Stimulated activated naive CD8-positive, alpha-beta T cell treated with anti-CD3 and anti-CD28 coated beads, Interleukin-15, amount 100 ng/mL, for 72 hours (primary cell): ENCODE results near the gene SRP54.

Source experiments
- ATAC-seq: fragments of 150-1000 bp; cut with Tn5 transposase; 2 replicates; pipeline ENCODE4 v1.10.0; 2021; ENCODE audit warnings: mild to moderate bottlenecking, moderate library complexity
- DNase-seq, 2 donors: peaks; one replicate each; pipeline ENCODE4 v3.0.0; 2021 to 2022
- H3K27ac Mint-ChIP-seq, 2 donors: one replicate each; pipeline ENCODE4 v1.8.0; 2022; ENCODE audit warnings: mild to moderate bottlenecking in 2 of 2, mixed read lengths in 2 of 2, moderate library complexity in 2 of 2
- H3K27me3 Mint-ChIP-seq: one replicate; pipeline ENCODE4 v1.8.0; 2022; ENCODE audit warnings: mixed read lengths
- H3K4me1 Mint-ChIP-seq: one replicate; pipeline ENCODE4 v1.8.0; 2022; ENCODE audit warnings: mild to moderate bottlenecking, mixed read lengths
- H3K4me3 Mint-ChIP-seq, 2 donors: one replicate each; pipeline ENCODE4 v1.8.0; 2022; ENCODE audit warnings: mild to moderate bottlenecking in 2 of 2, mixed read lengths in 2 of 2, moderate library complexity in 1 of 2
- H3K9me3 Mint-ChIP-seq, 2 donors: one replicate each; pipeline ENCODE4 v1.8.0; 2022; ENCODE audit warnings: mixed read lengths in 2 of 2

SRP54 gene

GRCh38 chr14:34971381-34971780 is 11.4 kb upstream of the SRP54 start:
- H3K9me3 Mint-ChIP-seq: no peaks in the 10 kb centered on the region
- ATAC-seq (no peak), DNase-seq (no peak)
- H3K4me3 Mint-ChIP-seq: no peak overlapping the region
- H3K27me3 Mint-ChIP-seq: no peaks in the 10 kb centered on the region
- peaks cover 38% of the 10 kb centered on the region for H3K4me1 Mint-ChIP-seq
- H3K27ac Mint-ChIP-seq: peak overlapping the region in 1 of 2 donors; percentile 67

DNA sequence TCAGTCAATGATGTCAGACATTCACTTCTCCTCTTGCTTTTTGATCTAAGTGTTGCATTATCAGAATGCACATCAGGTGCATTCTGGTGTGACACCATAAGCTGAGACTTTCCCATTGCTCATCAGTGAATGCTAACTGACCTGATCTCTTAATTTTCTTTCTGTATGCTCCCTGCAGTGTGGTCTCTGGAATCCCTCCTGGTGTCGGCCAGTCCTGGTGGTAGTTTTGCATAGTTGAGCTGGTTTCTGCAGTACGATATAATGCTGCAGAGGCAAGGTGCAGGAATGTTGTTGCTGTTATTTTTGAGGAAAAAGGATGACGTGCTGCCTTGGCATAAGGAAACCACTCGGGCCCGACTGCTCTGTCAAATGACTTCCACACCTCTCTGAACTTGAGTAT is 11.0 kb upstream of the SRP54 start:
- Mint-ChIP-seq H3K4me1 (peaks cover 38% of the 10 kb centered on the region), H3K27me3 (no peaks in the 10 kb centered on the region), H3K27ac (peak overlapping the region in 1 of 2 donors; percentile 23), H3K4me3 (no peak overlapping the region), H3K9me3 (no peaks in the 10 kb centered on the region)
- DNase-seq (no peak), ATAC-seq (no peak)

DNA sequence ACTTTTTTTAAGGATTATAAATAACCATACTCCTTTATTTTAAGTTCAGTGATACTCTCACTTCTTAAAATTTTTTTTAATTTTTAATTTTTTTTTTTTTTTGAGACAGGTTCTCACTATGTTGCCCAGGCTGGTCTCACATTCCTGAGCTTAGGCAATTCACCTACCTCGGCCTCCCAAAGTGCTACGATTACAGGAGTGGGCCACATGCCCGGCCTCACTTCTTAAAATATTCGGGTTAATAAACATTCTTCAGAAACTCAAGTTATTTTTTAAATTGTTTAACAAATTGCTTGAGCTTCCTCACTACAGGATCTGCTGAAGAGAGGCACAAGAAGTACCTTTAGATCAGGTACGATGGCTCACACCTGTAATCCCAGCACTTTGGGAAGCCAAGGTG is 4.3 kb upstream of the SRP54 start:
- H3K9me3 Mint-ChIP-seq: no peaks in the 10 kb centered on the region
- H3K27me3 Mint-ChIP-seq: no peaks in the 10 kb centered on the region
- DNase-seq (no peak), ATAC-seq (no peak)
- H3K4me3 Mint-ChIP-seq: no peak overlapping the region
- peak overlapping the region in 1 of 2 donors; percentile 15 for H3K27ac Mint-ChIP-seq
- peaks cover 30% of the 10 kb centered on the region for H3K4me1 Mint-ChIP-seq

DNA sequence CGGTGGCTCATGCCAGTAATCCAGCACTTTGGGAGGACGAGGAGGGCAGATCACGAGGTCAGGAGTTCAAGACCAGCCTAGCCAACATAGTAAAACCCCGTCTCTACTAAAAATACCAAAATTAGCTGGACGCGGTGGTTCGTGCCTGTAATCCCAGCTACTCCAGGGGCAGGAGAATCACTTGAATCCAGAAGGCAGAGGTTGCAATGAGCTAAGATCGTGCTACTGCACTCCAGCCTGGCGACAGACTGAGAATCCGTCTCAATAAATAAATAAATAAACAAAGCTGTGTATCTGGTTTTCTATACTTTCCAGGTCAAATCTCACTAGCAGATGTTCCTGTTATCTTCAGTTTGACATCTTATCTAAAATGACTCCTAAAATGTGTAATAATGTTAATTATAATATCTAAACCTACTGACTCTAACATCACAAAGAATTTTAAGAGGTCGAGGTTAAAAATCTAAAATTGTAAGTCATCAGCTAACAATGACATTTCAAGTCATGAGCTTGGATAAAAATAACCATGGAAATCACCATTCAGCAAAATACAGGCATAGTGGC is 2.4 kb upstream of the SRP54 start:
- no peak for DNase-seq
- peak overlapping the region; percentile 3 to 21 for H3K4me3 Mint-ChIP-seq
- ATAC-seq: no peak
- H3K27ac Mint-ChIP-seq: no peak overlapping the region
- no peaks in the 10 kb centered on the region for H3K9me3 Mint-ChIP-seq
- peaks cover 25% of the 10 kb centered on the region for H3K4me1 Mint-ChIP-seq
- H3K27me3 Mint-ChIP-seq: no peaks in the 10 kb centered on the region

GRCh38 chr14:34981743-34982420 is 910 bp upstream of the SRP54 start:
- H3K9me3 Mint-ChIP-seq: no peaks in the 10 kb centered on the region
- H3K4me3 Mint-ChIP-seq: no peak overlapping the region
- no peak overlapping the region for H3K27ac Mint-ChIP-seq
- H3K4me1 Mint-ChIP-seq: peaks cover 12% of the 10 kb centered on the region
- peak; percentile 41 to 55 for DNase-seq
- peak; percentile 27 for ATAC-seq
- no peaks in the 10 kb centered on the region for H3K27me3 Mint-ChIP-seq

GRCh38 chr14:34983148-34983760 is 462 bp downstream of the SRP54 start:
- Mint-ChIP-seq H3K9me3 (no peaks in the 10 kb centered on the region), H3K27me3 (no peaks in the 10 kb centered on the region), H3K27ac (no peak overlapping the region), H3K4me3 (no peak overlapping the region), H3K4me1 (peaks cover 16% of the 10 kb centered on the region)
- no peak for DNase-seq
- ATAC-seq: peak; percentile 22

DNA sequence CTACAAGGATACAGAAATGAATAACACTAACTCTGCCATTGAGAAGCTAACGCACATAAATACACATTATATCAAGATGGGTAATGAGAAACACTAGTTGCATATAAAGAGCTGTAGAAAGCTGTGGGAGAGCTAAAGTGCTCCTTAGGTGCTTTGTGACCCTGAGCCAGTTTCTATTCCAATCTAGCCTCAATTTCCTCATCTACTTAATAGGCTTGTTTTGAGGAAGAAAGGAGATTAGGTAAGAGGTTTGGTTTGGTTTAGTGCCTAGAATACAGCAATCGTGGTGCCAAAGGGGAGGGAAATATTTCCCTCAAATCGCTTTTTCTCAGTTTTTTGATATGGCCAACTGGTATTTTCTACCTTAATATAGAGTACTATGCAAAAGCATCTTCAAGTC is 994 bp downstream of the SRP54 start:
- Mint-ChIP-seq H3K27ac (peak overlapping the region in 1 of 2 donors; percentile 52), H3K9me3 (no peaks in the 10 kb centered on the region), H3K4me3 (no peak overlapping the region), H3K4me1 (peaks cover 16% of the 10 kb centered on the region), H3K27me3 (no peaks in the 10 kb centered on the region)
- DNase-seq: no peak
- no peak for ATAC-seq

GRCh38 chr14:34985740-34986139 is 2.9 kb downstream of the SRP54 start:
- peak overlapping the region in 1 of 2 donors; percentile 63 for H3K4me3 Mint-ChIP-seq
- H3K4me1 Mint-ChIP-seq: peaks cover 12% of the 10 kb centered on the region
- H3K27ac Mint-ChIP-seq: peak overlapping the region in 1 of 2 donors; percentile 72
- DNase-seq (no peak), ATAC-seq (no peak)
- H3K27me3 Mint-ChIP-seq: no peaks in the 10 kb centered on the region
- H3K9me3 Mint-ChIP-seq: no peaks in the 10 kb centered on the region

GRCh38 chr14:34987180-34987579 is 4.4 kb downstream of the SRP54 start:
- no peak for ATAC-seq
- Mint-ChIP-seq H3K4me3 (no peak overlapping the region), H3K9me3 (no peaks in the 10 kb centered on the region), H3K27ac (no peak overlapping the region), H3K27me3 (no peaks in the 10 kb centered on the region), H3K4me1 (peaks cover 20% of the 10 kb centered on the region)
- DNase-seq: no peak

DNA sequence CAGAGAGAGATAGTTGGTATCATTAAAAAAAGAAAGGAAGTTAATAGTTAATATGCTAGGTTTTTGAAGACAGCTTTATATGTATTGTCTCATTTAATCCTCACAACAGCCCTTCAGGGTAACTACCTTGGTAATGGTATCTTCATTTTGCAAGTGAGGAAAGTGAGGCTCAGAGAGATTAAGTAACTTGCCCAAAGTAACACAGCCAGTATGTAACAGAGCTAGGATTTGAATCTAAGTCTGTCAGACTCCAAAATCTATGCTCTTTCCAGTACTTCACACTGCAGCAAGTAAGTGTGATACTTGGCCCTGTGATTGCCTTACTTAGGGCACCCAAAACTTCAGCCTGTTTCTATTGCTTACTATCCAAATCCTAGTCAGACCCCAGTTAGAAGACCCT is 7.0 kb downstream of the SRP54 start:
- DNase-seq (no peak), ATAC-seq (no peak)
- Mint-ChIP-seq H3K27ac (no peak overlapping the region), H3K4me3 (no peak overlapping the region), H3K9me3 (no peaks in the 10 kb centered on the region), H3K27me3 (no peaks in the 10 kb centered on the region), H3K4me1 (peaks cover 38% of the 10 kb centered on the region)

DNA sequence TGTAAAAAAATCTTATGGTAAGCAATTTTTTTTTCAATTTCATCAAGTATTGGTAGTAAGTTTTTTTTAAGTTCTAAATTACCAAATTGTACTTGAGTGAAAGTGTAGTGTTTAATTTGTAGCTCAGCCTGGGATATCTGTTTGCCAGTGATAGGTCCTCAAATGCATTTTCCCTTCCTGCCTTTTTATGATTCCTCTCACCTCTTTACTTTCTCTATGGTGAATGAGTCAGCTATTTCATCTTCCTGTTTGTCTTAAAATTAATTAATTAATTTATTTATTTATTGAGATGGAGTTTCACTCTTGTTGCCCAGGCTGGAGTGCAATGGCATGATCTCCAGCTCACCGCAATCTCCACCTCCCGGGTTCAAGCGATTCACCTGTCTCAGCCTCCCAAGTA is 10.6 kb downstream of the SRP54 start:
- Mint-ChIP-seq H3K4me3 (no peak overlapping the region), H3K9me3 (no peaks in the 10 kb centered on the region), H3K4me1 (peaks cover 38% of the 10 kb centered on the region), H3K27ac (no peak overlapping the region), H3K27me3 (no peaks in the 10 kb centered on the region)
- DNase-seq (no peak), ATAC-seq (no peak)

DNA sequence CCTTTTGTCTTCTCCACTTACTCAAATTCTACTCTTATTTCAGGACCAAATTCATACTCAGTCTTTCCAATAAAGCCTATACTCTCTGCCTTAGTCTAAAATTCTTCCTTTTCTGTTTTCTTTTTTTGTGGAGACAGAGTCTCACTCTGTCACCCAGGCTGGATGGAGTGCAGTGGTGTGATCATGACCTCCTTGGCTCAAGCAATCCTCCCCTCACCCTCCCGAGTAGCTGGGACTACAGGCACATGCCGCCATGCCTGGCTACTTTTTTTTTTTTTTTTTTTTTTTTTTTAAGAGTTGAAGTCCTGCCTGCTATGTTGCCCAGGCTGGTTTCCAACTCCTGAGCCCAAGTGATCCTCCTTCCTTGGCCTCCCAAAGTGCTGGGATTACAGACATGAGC is 11.9 kb downstream of the SRP54 start:
- ATAC-seq (no peak), DNase-seq (no peak)
- Mint-ChIP-seq H3K4me3 (no peak overlapping the region), H3K27me3 (no peaks in the 10 kb centered on the region), H3K4me1 (peaks cover 36% of the 10 kb centered on the region), H3K9me3 (no peaks in the 10 kb centered on the region), H3K27ac (peak overlapping the region in 1 of 2 donors; percentile 1)

DNA sequence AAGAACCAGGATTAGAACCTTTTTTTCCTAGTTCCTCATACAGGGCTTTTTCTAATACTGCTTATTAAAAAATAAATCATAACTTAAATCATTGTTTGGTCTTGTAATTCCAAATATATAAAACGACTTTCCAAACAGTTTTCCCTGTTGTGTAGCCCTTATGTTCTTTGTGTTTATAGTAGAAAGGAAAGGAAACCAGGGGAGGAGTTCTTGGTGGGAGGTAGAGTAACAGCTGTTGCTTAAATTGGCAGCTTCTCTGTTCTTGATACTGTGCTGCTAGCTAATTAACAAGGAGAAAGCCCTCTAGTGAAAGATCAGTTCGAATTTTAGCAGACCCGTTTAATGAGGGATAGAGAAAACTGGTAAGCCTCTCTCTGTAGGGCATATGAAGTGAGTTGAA is 15.0 kb downstream of the SRP54 start:
- Mint-ChIP-seq H3K9me3 (no peaks in the 10 kb centered on the region), H3K27me3 (no peaks in the 10 kb centered on the region), H3K27ac (peak overlapping the region in 1 of 2 donors; percentile 57), H3K4me1 (peaks cover 19% of the 10 kb centered on the region), H3K4me3 (no peak overlapping the region)
- ATAC-seq (no peak), DNase-seq (no peak)

- ATAC-seq (no peak), DNase-seq (no peak)
- no peak overlapping the region for H3K27ac Mint-ChIP-seq
- no peaks in the 10 kb centered on the region for H3K9me3 Mint-ChIP-seq
- H3K4me1 Mint-ChIP-seq: peaks cover 8% of the 10 kb centered on the region
- no peaks in the 10 kb centered on the region for H3K27me3 Mint-ChIP-seq
- H3K4me3 Mint-ChIP-seq: no peak overlapping the region
These were observed 16.7 kb downstream of the SRP54 start for GRCh38 chr14:34999500-34999899.

- H3K27me3 Mint-ChIP-seq: no peaks in the 10 kb centered on the region
These were observed 18.8 kb downstream of the SRP54 start for GRCh38 chr14:35001621-35002020.

GRCh38 chr14:35004839-35005238 is 22.0 kb downstream of the SRP54 start:
- Mint-ChIP-seq H3K27me3 (no peaks in the 10 kb centered on the region), H3K27ac (no peak overlapping the region), H3K4me3 (no peak overlapping the region), H3K4me1 (no peaks in the 10 kb centered on the region), H3K9me3 (no peaks in the 10 kb centered on the region)
- no peak for ATAC-seq
- DNase-seq: no peak

More at GRCh38 chr14:35001621-35002020, 18.8 kb downstream of the SRP54 start:
- H3K4me3 Mint-ChIP-seq: no peak overlapping the region
- H3K4me1 Mint-ChIP-seq: no peaks in the 10 kb centered on the region
- DNase-seq: no peak
- H3K27ac Mint-ChIP-seq: no peak overlapping the region
- no peak for ATAC-seq
- no peaks in the 10 kb centered on the region for H3K9me3 Mint-ChIP-seq
